Measurements from ENCODE around the gene TMPRSS11F.

DNA sequence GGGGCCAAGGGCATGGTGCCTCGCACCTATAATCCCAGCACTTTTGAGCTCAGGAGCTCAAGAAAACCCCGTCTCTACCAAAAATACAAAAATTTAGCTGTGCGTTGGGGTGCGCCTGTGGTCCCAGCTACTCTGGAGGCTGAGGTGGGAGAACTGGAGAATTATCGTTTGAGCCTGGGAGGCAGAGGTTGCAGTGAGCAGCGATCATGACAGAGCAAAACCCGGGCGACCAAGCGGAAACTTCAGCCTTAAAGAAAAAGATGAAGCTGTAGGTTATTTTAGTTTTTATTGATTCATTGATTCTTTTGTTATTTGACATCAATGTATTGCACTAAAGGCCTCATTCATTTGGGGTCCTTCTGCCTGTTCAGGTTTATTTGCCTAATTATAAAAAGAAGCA lies 5.4 kb downstream of the TMPRSS11F start:
- TF ChIP-seq RAD21 (IDR thresholded peaks at IDR 0.05; ENCODE audit: low read length) (no peak), RFX5 (IDR thresholded peaks at IDR 0.05; ENCODE audit: low read depth, low read length) (no peak), SMC3 (IDR thresholded peaks at IDR 0.05; ENCODE audit: low read depth, low read length) (no peak)
- TF ChIP-seq, protein P1, sequence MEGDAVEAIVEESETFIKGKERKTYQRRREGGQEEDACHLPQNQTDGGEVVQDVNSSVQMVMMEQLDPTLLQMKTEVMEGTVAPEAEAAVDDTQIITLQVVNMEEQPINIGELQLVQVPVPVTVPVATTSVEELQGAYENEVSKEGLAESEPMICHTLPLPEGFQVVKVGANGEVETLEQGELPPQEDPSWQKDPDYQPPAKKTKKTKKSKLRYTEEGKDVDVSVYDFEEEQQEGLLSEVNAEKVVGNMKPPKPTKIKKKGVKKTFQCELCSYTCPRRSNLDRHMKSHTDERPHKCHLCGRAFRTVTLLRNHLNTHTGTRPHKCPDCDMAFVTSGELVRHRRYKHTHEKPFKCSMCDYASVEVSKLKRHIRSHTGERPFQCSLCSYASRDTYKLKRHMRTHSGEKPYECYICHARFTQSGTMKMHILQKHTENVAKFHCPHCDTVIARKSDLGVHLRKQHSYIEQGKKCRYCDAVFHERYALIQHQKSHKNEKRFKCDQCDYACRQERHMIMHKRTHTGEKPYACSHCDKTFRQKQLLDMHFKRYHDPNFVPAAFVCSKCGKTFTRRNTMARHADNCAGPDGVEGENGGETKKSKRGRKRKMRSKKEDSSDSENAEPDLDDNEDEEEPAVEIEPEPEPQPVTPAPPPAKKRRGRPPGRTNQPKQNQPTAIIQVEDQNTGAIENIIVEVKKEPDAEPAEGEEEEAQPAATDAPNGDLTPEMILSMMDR (conservative IDR thresholded peaks at IDR 0.05; ENCODE audit: low read depth, low read length): no peak

All from IMR-90 (cell line).